ENCODE results near the gene TMEM106A.
"Not testable (repeated sequence)": the region's sequence is repeated elsewhere in the genome, so short reads cannot be mapped to it uniquely, and the experiment has no call there.

Gene TMEM106A

DNA sequence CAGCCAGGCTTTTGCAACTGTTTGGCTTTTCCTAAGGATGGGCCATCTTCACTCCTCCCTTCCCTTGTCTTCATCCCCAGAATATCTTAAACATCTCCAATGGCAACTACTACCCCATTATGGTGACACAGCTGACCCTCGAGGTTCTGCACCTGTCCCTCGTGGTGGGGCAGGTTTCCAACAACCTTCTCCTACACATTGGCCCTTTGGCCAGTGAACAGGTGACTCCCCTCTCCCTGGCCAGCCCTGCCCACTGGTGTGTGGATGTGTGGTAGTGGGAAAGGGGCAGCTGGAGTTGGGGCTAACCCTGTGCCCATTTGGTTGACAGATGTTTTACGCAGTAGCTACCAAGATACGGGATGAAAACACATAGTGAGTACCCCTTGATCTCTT, 4.7 kb downstream of the TMEM106A start:
- no peak for DNase-seq

DNA sequence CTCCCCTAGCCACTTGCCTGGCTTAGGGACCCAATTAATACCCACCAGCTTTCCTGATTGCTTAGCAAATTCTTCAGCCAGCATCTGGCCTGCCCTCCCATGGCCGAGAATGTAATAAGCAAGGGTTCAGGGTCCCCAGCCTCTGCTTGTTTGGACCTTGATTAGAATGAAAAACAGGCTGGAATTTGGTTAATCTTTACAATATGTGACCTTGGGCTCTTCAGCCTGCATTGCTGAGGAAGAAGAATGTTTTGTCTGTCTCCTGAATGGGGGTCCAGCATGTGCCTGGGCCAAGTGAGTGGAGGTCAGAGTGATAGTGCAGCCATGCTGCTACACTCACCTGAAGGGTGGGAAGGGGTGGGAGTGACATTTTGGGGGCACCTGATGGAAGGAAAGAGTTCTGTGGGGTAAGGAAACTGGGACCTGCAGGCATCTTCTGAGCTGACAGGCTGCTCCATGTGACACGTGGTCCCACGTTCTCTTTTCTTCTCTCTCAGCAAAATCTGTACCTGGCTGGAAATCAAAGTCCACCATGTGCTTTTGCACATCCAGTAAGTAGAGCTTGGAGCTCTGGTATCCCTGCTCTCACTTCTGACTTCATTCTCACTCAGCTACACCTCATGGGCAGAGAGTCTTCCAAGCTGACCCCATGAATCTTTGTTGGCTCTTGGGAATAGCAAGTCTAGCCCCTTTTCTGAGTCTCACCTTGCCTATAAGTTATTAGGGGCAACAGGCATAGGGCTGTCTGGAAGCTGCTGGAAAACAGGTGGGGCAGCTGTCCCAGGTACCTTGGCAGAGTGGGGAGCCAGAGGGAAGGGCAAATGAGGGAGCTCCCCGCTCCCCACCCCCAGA, 5.3 kb downstream of the TMEM106A start:
- DNase-seq = no peak

DNA sequence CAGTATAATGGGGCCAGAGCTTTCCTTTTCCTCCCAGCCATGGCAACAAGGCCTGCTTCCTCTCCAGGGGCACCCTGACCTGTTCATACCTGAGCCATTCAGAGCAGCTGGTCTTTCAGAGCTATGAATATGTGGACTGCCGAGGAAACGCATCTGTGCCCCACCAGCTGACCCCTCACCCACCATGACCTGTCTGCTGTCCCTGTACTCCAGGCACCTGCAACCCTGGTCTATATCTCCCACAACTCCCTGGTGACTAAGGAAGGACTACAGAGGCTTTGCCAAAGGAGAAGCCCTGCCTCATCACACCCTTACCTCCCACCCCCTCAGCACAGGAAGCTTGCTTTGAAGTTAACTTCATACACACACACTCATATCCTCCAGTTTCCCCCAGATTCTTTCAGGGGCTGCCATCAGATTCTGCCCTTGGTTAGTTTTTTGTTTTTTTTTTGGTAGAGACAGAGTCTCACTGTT, 6.0 kb downstream of the TMEM106A start:
- no peak for DNase-seq

DNA sequence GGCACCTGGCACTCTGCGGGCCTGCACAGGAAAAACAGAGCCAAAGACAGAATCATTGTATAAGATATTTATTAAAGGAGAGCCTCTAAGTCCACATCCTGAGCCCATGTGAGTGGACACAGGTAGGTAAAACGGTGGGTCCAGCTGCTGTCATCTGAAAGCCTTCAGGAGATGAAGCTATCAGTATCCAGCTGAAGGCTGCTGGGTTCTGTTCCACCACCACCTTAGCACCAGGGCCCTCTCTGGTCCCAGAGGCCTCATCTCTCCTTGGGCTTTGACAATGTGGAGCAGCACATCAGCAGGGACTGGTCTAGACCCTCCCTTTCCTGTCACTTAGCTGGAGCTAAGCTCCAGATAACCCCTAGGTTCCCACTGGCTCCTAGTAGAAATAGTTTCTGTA, 7.3 kb downstream of the TMEM106A start:
- DNase-seq = no peak

DNA sequence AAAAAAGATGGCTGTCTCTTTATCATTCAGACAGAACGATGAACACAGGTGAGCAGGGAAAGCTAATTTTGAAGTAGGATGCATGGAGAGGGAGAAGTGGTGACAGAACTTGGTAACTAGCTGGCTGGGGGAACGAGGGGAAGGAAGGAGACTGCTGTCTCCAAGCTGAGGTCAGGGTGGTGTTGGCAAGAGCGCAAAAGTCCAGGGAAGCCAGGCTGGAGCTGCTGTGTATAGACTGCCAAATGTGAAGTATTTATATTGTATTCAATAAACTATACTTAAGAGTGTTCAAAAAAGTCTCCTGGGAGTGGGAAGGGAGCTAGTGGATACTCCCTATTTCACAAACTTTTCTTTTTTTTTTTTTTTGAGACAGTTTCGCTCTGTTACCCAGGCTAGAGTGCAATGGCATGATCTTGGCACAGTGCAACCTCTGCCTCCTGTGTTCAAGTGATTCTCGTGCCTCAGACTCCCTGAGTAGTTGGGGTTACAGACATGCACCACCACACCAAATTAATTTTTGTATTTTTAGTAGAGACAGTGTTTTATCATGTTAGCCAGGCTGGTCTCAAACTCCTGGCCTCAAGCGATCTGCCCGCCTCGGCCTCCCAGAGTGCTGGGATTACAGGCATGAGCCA, 8.2 kb downstream of the TMEM106A start:
- DNase-seq = no peak

DNA sequence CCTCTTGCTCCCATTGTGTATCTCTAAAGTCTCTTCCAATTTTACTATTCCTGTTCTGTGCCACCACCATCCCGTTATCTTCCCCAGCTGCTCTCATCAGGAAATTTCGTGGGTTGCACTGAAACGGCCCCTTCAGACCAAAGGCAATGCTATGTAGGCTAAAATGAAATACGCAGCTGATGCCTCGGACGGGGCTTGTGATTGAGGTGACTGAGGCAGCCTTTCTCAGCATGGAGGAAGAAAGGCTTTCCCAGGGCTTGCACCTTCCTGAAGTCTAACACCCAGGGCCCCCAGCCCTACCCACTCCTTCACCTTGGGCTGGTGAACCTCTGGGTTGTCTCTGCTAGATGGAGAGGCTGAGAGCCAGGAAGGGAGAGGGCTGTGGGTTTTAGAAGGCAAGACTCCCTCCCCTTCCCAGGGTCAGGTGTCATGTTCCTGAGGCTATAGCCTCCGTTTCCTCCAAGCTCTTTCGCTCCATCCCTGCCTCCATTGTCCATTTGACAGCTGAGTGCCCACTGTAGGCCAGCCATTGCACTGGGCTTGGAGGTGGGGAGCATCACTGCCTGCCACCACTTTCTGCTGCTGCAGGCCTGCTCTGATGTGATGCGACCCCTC, 8.9 kb downstream of the TMEM106A start:
- DNase-seq = no peak

DNA sequence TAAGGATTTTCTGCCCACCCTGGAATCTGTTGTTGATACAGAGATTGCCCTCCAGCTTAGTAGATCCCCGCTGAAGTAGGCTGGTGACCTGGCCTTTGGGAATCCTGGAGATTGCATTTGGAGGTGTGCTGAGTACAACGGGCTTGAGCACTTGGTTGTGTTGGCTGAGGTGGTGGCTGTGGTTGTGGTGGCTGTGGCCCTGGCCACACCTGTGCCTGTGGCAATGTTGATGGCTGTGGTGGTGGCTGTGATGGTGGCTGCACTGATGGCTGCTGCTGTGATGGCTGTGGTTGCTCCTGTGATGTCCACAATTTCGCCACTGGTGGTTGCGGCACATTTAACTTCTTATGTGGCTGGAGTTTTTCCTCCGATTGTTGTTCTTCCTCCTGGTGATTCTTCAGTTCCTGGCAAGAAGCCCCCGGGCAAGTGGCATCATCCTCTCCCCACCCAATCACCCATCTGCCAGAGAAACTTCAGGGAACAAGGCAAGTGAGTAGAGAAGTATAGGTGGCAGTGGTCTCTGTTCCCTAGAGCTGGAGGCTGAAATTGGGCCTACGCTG, 12.6 kb downstream of the TMEM106A start:
- DNase-seq = no peak

DNA sequence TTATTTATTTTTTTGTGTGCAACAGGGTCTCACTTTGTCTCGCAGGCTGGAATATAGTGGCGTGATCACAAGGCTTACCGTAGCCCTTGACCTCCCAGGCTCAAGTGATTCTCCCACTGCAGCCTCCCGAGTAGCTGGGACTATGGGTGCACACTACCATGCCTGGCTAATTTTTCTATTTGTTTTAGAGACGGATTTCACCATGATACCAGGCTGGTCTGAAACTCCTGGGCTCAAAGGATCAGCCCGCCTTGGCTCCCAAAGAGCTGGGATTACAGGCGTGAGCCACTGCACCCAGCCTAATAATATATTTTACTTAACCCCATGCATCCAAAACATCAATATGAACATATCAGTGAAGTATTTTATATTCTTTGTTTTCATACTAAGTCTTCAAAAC, 14.7 kb downstream of the TMEM106A start:
- DNase-seq = no peak

DNA sequence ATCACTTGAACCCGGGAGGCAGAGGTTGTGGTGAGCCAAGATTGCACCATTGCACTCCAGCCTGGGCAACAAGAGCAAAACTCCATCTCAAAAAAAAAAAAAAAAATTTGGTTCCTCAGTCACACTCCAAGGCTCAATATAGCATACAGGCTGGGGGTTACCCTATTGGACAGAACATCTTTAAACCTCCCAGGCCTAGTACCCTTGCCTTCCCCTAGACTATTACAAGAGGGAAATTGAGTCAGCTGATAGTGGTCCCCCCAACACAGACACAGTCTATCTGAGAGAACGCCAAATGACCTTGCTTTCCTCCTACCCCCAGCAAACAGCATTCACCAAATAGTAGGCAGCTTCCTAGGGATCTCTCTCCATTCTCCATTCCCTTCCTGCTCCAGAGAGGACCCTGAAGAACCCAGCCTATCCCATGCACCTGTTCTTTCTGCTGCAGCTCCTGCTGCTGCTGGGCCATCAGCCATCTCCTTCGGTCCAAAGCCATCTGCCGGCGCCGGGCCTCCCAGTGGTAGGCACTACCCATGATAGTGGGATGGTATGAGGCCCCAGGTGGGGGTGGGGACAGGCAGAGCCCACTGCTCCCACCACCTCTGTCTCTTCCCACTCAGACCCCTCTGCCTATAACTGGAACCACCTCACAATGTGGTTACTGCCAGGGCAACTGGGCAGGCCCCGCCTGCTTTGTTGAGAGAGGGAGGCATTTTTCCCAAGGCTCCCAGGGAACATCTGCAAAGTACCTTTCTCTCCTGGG, 16.5 kb downstream of the TMEM106A start, which contains the start of gene CCDC200:
Gene CCDC200 (minus strand): TSS at position 604 of the 763 bp plus-strand sequence. CDS start 69 bp downstream, at position 535.
- DNase-seq = not testable (repeated sequence)

DNA sequence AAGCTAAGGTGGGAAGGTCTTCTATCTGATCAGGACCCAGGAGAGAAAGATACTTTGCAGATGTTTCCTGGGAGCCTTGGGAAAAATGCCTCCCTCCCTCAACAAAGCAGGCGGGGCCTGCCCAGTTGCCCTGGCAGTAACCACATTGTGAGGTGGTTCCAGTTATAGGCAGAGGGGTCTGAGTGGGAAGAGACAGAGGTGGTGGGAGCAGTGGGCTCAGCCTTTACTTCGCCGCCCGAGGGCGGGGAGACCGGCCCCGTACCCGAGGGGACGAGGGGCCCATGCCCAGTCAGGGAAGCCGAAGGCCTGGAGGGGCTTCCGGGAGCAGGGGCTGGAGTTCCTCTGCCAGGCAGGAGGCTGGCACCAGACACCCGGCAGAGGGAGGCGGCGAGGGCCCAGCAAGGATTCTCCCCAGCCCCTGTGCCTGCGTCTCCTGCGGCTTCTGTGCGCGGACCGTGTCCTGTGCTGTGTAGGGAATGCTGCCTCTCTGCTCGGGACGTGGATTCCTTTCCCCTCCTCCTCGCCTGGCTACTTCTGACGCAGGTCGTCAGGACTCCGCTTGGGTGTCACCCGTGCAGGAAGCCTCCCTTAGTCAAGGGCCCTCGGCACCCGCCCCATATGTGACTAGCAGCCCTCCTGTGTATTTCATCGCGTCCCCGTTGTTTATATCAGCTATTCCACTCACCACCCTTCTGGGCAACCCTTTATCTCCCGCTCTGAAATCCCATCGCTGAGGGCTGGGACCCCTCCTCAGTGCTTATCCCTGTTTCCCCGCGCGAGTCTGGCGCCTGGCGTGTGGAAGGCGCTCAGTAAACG, 19.7 kb downstream of the TMEM106A start:
- DNase-seq = not testable (repeated sequence)

DNA sequence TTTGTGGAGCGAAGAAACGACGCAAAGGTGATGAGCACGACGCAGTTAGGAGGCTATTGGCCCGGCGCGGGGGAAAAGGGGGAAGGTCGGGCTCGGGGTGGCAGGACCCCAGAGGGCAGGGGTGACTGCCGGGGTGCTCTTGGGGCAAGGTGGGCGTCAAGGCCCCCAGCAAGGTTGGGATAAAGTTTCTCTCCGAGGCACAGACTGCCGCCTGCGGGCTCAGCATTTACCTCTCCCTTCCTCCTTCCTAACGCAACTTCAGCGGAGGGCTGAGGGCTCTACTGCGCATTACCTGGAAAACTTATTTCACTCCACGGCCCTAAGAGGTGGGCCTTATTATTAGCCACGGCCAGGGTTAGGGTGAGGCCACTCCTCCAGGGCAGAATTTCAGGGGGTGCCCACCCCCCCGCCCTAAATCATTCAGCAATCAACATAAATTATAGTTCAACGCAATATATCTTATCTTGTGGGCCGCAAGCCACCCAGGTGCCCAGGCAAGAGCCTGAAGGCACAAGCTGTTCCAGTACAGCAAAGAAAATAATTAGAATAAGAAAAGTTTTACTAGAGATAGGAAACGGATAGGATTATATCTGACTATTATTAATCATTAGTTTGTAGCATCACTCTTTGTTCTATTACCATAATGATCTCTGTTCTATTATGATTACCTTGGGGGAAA, 20.5 kb downstream of the TMEM106A start:
- DNase-seq = peak; percentile 19

DNA sequence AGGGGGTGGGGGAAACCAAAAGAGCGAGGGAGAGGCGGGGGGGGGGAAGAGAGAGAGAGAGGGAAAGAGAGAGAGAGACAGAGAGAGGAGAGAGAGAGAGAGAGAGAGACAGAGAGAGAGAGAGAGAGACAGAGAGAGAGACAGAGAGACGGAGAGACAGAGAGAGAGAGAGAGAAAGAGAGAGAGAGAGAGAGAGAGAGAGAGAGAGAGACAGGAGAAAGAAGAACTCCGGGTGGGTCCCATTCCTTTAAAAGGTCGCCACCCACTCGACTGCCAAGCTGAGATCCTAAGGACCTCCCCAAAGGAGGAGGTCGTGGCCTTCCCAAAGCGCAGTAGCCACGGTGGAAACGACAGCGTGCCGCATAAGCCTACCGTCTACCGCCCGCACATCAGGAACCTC, 21.6 kb downstream of the TMEM106A start:
- DNase-seq = not testable (repeated sequence)

DNA sequence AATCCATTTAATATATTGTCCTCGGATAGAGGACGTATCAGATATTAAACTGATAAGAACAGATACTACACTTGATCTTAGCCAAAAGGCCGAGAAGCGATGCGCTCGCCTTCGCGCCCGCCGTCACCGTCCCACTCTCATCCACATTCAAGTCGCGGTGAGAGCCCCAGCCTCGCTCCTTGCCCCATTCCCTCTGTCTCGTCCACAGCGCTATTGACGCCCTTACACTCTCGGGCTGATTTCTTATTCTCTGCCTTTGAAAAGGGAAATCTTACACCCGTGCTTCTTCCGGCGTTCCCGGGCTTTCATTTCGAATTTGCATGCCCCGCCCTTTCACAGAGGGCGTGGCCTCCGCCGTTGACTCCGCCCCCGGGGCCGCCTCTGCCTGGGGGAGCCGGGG, 22.2 kb downstream of the TMEM106A start, which contains the start of gene RNU2-1:
Gene RNU2-1 (minus strand): TSS at position 101 of the 400 bp plus-strand sequence.
- not testable (repeated sequence) for DNase-seq

DNA sequence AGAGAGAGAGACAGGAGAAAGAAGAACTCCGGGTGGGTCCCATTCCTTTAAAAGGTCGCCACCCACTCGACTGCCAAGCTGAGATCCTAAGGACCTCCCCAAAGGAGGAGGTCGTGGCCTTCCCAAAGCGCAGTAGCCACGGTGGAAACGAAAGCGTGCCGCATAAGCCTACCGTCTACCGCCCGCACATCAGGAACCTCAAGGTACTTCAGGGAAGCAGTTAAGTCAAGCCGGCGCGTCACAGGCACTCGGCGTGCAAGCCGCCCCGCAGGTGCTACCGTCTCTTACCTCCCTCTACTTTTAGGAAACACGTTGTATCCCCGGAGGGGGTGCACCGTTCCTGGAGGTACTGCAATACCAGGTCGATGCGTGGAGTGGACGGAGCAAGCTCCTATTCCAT, 27.9 kb downstream of the TMEM106A start:
- not testable (repeated sequence) for DNase-seq

DNA sequence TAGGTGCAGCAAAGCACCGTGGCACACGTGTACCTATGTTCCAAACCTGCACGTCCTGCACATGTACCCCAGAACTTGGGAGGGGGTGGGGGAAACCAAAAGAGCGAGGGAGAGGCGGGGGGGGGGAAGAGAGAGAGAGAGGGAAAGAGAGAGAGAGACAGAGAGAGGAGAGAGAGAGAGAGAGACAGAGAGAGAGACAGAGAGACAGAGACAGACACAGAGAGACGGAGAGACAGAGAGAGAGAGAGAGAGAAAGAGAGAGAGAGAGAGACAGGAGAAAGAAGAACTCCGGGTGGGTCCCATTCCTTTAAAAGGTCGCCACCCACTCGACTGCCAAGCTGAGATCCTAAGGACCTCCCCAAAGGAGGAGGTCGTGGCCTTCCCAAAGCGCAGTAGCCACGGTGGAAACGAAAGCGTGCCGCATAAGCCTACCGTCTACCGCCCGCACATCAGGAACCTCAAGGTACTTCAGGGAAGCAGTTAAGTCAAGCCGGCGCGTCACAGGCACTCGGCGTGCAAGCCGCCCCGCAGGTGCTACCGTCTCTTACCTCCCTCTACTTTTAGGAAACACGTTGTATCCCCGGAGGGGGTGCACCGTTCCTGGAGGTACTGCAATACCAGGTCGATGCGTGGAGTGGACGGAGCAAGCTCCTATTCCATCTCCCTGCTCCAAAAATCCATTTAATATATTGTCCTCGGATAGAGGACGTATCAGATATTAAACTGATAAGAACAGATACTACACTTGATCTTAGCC, 29.1 kb downstream of the TMEM106A start:
- DNase-seq = not testable (repeated sequence)

DNA sequence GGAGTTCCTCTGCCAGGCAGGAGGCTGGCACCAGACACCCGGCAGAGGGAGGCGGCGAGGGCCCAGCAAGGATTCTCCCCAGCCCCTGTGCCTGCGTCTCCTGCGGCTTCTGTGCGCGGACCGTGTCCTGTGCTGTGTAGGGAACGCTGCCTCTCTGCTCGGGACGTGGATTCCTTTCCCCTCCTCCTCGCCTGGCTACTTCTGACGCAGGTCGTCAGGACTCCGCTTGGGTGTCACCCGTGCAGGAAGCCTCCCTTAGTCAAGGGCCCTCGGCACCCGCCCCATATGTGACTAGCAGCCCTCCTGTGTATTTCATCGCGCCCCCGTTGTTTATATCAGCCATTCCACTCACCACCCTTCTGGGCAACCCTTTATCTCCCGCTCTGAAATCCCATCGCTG, 34.8 kb downstream of the TMEM106A start:
- not testable (repeated sequence) for DNase-seq
